ENCODE measurements around the gene WWC2. TPM values are rescaled to one million over a fixed set of nuclear protein-coding genes. Genes with fewer than 3 reads are reported as not detected.

WWC2 gene
- total RNA-seq, 1 donor from 2014 or later: 48.0 TPM

GRCh38 chr4:183263787-183264386, 164.8 kb downstream of the WWC2 start:
- no peak for DNase-seq (ENCODE audit: low spot score)
- Mint-ChIP-seq H3K27me3 (ENCODE audit: low read depth) (no peaks in the 10 kb centered on the region), H3K9me3 (ENCODE audit: low read depth) (no peaks in the 10 kb centered on the region), H3K4me3 (ENCODE audit: unreplicated experiment) (no peak overlapping the region), H3K4me1 (ENCODE audit: low read depth) (peaks cover 10% of the 10 kb centered on the region), H3K27ac (ENCODE audit: unreplicated experiment) (no peak overlapping the region), H3K36me3 (ENCODE audit: low read depth) (peaks cover 23% of the 10 kb centered on the region)
- no peak for TF ChIP-seq CTCF (IDR thresholded peaks at IDR 0.05)

- Mint-ChIP-seq H3K27me3 (ENCODE audit: low read depth) (no peaks in the 10 kb centered on the region), H3K36me3 (ENCODE audit: low read depth) (peaks cover 26% of the 10 kb centered on the region)
These were observed 165.6 kb downstream of the WWC2 start for GRCh38 chr4:183264614-183265013.

DNA sequence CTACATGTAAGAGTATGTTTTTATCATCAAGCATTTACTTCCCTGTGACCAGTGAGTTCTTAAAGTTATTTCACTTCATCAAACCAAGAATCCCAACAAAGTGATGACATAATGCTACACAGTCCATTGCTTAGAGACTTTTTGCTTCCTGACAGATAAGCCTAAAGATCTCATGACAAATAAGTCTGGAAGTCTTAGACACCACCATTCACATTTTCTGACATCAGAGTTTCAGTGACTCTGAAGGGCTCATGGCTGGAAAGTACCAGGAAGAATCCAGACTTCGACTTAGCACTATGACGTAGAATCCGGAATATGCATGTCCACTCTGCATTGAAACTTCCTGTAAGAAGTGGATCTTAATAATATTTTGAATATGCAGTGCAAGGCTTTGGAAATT, 167.3 kb downstream of the WWC2 start:
- DNase-seq (ENCODE audit: low spot score): no peak

More at GRCh38 chr4:183264614-183265013, 165.6 kb downstream of the WWC2 start:
- H3K9me3 Mint-ChIP-seq (ENCODE audit: low read depth): no peaks in the 10 kb centered on the region
- H3K27ac Mint-ChIP-seq (ENCODE audit: unreplicated experiment): no peak overlapping the region
- H3K4me3 Mint-ChIP-seq (ENCODE audit: unreplicated experiment): no peak overlapping the region
- peaks cover 10% of the 10 kb centered on the region for H3K4me1 Mint-ChIP-seq (ENCODE audit: low read depth)
- no peak for DNase-seq (ENCODE audit: low spot score)
- no peak for TF ChIP-seq CTCF (IDR thresholded peaks at IDR 0.05)

DNA sequence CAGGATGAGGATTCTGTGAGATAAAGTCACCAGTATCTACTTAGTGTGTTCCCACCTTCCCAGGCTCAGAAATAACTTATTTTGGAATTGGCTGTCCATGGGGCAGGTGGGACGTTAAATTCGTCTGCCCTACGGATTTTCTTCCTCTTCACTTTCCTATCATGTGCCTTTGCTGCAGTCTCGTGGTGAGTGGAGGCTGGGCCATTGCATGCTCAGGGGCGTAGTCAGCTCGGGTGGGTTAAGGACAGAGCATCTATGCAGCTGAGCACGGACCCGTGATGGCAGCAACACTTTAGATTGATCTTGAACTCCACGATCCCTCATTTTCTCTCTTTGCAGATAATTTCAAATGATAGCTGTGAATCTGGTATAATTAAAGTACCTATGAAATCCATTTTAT, 169.5 kb downstream of the WWC2 start:
- Mint-ChIP-seq H3K4me3 (ENCODE audit: unreplicated experiment) (no peak overlapping the region), H3K27me3 (ENCODE audit: low read depth) (no peaks in the 10 kb centered on the region), H3K9me3 (ENCODE audit: low read depth) (no peaks in the 10 kb centered on the region), H3K4me1 (ENCODE audit: low read depth) (peaks cover 5% of the 10 kb centered on the region), H3K27ac (ENCODE audit: unreplicated experiment) (no peak overlapping the region), H3K36me3 (ENCODE audit: low read depth) (peaks cover 28% of the 10 kb centered on the region)
- TF ChIP-seq CTCF (IDR thresholded peaks at IDR 0.05): no peak
- DNase-seq (ENCODE audit: low spot score): no peak

More for the DNA sequence above, 167.3 kb downstream of the WWC2 start:
- TF ChIP-seq CTCF (IDR thresholded peaks at IDR 0.05): no peak
- Mint-ChIP-seq H3K27ac (ENCODE audit: unreplicated experiment) (no peak overlapping the region), H3K27me3 (ENCODE audit: low read depth) (no peaks in the 10 kb centered on the region), H3K4me3 (ENCODE audit: unreplicated experiment) (no peak overlapping the region), H3K4me1 (ENCODE audit: low read depth) (peaks cover 10% of the 10 kb centered on the region), H3K36me3 (ENCODE audit: low read depth) (peaks cover 28% of the 10 kb centered on the region), H3K9me3 (ENCODE audit: low read depth) (no peaks in the 10 kb centered on the region)

DNA sequence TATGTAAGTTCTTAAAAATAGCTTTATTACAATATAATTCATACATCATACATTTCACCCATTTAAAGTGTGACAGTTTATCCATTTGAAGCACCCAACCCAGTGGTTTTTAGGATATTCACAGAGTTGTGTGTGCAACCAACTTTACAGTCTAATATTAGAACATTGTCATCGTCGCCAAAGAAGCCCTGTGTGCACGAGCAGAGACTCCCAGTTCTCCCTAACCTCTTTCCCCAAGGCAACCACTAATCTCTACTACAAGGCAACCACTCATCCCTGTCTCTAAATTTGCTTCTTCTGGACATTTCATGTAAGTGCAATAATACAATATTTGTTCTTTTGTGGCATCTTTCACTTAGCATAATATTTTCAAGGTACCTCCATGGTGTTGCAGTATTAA, 173.3 kb downstream of the WWC2 start:
- no peak for DNase-seq (ENCODE audit: low spot score)
- no peak overlapping the region for H3K27ac Mint-ChIP-seq (ENCODE audit: unreplicated experiment)
- H3K9me3 Mint-ChIP-seq (ENCODE audit: low read depth): peaks cover 27% of the 10 kb centered on the region
- no peak for TF ChIP-seq CTCF (IDR thresholded peaks at IDR 0.05)
- no peaks in the 10 kb centered on the region for H3K4me1 Mint-ChIP-seq (ENCODE audit: low read depth)
- H3K36me3 Mint-ChIP-seq (ENCODE audit: low read depth): peaks cover 41% of the 10 kb centered on the region
- no peak overlapping the region for H3K4me3 Mint-ChIP-seq (ENCODE audit: unreplicated experiment)
- H3K27me3 Mint-ChIP-seq (ENCODE audit: low read depth): no peaks in the 10 kb centered on the region
